Stimulated activated CD4-positive, alpha-beta T cell treated with anti-CD3 and anti-CD28 coated beads, Interleukin-15, amount 100 ng/mL, for 1 hour (primary cell): ENCODE measurements around the gene CDC42BPB.

Experiments used
- DNase-seq, 2 donors: peaks; one replicate each; pipeline ENCODE4 v3.0.0-alpha.2; 2020; ENCODE audit warnings: low read depth in 1 of 2, low spot score in 1 of 2

The CDC42BPB gene

DNA sequence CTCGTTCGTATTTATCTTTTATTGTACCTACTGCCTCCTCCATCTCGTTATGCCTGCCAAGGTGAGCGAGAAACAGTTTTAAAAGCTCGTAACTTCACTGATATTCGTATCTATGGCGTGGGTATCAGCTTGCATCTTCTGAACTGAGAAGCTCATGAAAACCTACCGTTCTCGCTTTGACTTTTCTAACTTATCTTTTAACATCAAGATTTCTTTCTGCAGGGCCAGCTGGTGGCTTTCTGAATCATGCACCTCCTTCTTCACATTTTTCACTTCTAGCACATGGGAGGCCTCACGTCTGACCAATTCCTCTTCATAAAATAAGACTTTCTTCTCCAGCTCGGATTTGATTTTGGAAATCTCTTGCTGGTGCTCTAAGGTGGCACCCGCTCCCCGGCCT lies 89.0 kb downstream of the CDC42BPB start:
- DNase-seq, result no peak

- DNase-seq, result no peak
These were observed 89.9 kb downstream of the CDC42BPB start for GRCh38 chr14:102967506-102967795.

DNA sequence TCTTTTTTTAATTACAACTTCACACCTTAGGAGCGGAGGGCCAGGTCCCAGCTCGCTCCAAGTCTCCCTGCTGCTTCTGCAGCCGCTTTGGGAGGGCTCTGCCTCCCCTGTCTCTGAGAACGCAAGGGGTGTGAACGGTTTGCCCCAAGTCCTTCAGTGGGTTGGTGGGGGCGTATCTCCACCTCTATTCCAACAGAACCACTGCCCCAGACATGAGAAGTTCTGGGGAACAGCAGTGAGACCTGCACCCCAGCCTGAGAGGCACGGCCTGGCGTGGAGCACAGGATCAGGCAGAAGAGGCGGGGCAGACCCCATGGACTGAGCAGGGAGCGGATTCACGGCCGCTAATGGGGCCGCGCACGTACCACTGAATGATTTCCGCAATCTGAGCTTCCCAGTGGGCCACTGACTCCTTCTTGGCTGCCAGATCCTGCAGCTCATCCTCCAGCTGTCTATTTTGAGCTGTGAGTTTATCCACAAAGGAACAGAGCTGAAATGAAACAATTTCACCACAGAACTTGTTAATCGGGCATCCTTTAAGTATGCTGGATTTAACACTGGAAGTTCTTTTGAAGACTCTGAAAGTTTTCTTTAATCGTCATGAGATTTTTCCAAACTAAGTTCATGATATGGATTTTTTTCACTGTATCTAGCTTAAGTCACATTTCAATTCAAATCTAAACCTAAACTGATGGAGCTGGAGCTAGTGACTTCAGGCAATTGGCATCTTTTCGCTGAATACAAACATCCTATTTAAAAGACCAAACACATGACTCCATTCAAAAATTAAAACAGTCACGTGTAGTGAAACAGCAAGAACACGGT lies 90.5 kb downstream of the CDC42BPB start:
- no peak for DNase-seq

- DNase-seq, result no peak
These were observed 91.2 kb downstream of the CDC42BPB start for GRCh38 chr14:102965971-102966655.

DNA sequence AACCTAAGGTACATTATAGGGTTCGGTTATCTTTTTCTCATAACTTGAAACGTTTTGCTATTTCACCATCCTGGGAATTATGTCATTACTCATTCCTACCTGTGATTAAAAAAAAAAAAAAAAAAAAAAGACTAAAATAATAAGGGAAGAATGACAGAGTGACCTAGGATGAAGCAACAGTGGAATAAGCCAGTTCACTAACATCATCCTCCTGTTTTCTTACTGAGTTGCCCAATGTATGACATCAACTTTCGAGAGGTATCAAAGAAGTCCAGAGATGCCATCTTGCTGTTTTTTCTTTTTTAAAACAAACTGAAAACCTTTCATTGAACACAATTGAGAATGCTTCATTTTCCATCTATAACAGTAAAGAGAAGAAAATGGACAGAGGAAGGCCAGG lies 92.1 kb downstream of the CDC42BPB start:
- no peak for DNase-seq

- no peak for DNase-seq
These were observed 93.1 kb downstream of the CDC42BPB start for GRCh38 chr14:102964152-102964730.

DNA sequence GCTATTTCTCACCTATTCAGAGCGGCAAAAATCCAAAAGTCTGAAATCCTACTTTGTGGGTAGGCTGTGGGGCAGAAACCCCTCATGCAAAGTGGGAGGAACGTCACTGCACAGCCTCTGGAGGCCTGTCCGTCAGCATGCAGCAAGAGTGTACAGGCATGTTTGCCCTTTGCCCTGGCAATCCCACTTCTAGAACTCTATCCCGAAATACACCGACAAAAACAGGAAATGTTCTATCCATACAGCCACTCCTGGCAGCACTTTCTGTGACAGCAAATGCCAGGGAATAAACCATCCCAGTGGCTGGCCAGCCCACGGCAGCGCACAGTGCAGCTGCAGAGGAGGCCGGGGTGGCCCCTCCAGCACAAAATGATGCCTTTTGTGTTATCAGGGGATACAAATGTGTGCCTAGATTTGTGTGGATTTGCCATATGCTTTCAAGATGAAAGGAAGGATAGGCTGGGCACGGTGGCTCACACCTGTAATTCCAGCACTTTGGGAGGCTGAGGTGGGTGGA lies 95.2 kb downstream of the CDC42BPB start:
- DNase-seq, result no peak

DNA sequence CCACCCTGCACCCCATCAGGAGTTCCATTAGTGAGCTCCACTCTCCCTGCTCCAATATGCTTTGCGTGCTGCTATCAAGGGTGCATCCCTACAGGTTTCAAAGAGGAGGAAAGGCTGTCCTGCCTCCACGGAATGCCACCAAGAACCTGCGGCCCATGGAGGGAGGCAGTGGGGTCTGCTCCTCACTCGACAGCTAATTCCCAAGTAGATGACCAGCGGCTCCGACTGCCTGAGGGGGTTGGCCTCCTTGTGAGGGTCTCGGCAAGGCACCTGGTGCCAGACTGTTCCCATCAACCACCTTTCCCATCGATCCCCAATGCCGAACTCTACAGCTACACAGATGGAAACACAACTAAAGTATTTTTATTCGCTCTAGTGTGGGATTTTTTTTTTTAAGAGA lies 98.9 kb downstream of the CDC42BPB start:
- DNase-seq, result no peak

GRCh38 chr14:102957222-102957621 lies 100.1 kb downstream of the CDC42BPB start:
- DNase-seq, result no peak

- DNase-seq, result no peak
These were observed 101.5 kb downstream of the CDC42BPB start for GRCh38 chr14:102955636-102956408.

GRCh38 chr14:102954081-102954789 lies 103.1 kb downstream of the CDC42BPB start:
- no peak for DNase-seq

DNA sequence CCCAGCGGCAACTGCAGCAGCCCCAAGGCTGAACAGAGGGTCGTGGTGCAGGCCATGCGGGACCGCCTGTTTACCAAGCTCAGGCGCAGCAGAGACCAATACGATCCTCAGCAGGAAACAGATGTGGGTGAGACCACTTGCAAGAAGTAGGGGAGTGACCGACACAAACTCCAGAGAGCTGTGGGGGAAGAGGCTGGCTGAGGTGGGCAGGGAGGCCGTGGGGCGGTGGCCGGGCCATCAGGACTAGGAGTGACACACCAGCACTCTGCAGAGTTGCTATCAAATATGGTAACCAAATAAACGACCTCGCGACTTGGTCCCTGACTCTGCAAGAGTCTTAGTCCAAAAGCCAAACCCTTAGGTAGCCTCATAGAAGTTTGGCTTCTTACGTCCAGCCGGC lies 104.2 kb downstream of the CDC42BPB start:
- DNase-seq, result no peak

DNA sequence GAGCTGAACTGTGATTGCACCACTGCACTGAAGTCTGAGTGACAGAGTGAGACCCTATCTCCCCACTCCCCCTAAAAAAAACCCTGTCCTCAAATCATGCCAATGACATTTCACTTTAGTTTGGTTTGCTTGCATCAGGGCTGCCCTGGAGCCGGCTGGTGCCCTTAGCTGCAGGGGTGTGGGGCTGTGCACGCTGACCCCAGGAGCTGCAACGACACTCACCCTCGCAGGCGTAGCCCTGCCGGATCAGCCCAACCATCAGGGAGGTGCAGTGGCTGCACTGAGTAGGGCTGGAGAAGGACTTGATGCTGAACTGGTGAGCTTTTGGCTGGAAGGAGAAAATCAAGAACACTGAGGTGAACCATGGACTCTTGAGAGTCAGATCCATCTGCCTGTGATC lies 105.1 kb downstream of the CDC42BPB start:
- DNase-seq, result no peak

GRCh38 chr14:102951799-102952198 lies 105.5 kb downstream of the CDC42BPB start:
- DNase-seq, result no peak

GRCh38 chr14:102951034-102951433 lies 106.3 kb downstream of the CDC42BPB start:
- no peak for DNase-seq

GRCh38 chr14:102949801-102950451 lies 107.4 kb downstream of the CDC42BPB start:
- no peak for DNase-seq

DNA sequence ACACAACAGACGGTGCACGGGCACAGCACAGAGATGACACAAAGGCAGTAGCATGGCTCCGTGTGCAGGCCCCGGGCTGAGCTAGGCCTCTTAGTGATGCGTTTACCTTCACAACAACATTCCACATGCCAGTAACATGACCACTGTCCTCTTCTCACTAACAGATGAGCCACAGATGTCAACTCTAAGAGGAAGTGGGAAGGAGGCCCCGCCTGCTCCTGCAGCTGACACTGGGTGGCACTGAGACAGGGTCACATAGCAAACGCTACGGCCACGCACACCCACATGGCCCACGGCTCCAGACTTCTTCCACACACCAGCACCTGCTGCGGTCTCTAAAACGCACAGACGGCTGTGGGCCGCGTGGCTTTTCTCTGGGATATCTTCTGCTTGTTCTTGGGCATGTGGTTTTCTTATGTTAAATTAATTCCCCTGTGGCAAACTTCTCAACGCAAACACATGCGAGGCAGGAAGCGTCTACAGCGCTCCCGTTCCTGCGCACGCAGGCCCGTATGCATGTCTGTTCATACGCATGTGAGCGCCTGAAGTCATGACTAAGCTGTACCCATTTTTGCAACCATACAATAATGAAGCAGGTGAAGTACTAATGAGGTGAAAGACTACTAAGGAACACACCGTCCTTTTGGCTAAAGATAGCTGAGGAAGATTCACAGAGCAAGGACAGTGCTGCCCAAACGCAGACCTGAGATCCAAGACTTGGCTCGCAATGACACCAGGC lies 108.1 kb downstream of the CDC42BPB start:
- DNase-seq, result no peak

DNA sequence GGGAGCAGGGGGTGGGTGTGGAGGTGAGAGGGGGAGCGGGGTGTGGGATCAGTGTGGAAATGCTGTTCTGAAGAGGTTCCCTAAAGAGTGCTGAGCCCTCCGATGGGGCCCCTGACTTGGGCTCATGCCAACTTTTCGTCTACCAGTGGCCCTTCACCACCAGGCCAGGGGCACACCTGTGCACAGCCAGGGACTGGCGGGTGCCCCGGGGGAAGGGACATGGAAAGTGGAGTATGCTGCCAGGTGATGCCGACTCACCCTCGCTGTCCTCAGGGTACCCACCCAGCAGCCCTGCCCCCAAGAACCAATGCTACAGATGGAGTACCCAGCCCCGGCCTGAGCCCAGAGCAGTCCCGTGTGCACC lies 108.7 kb downstream of the CDC42BPB start:
- DNase-seq, result no peak

GRCh38 chr14:102947321-102948103 lies 109.8 kb downstream of the CDC42BPB start:
- DNase-seq, result no peak
